ENCODE measurements around the gene GPHN. TPM values are rescaled to one million over a fixed set of nuclear protein-coding genes. Genes with fewer than 3 reads are reported as not detected.

The GPHN gene
- total RNA-seq, 1 donor from 2014 or later, result 33.4 TPM

DNA sequence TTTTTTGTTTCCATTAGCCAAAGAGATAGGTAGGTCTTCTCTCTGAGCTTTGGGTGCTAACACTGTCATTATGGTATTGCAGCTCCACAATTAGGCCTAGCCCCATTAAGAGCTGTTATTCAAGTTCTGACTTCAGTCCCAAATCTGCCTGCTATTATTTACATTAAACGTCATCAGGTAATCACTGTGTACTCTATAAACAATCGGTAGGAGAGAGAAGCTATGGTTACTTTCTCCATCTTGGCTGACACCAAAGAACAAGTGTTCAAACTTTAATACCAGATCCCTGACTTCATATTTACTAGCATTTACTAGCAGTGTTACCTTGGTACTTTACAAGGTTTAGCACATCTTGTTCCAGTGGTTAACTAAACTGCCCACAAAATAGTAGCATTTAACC is 376.2 kb downstream of the GPHN start:
- peaks cover 16% of the 10 kb centered on the region for H3K9me3 ChIP-seq (replicated peaks)
- no peak overlapping the region for H3K4me3 ChIP-seq
- H3K27me3 ChIP-seq (ENCODE audit: low read depth), result no peaks in the 10 kb centered on the region
- peaks cover 10% of the 10 kb centered on the region for H3K36me3 ChIP-seq
- TF ChIP-seq, protein P1, sequence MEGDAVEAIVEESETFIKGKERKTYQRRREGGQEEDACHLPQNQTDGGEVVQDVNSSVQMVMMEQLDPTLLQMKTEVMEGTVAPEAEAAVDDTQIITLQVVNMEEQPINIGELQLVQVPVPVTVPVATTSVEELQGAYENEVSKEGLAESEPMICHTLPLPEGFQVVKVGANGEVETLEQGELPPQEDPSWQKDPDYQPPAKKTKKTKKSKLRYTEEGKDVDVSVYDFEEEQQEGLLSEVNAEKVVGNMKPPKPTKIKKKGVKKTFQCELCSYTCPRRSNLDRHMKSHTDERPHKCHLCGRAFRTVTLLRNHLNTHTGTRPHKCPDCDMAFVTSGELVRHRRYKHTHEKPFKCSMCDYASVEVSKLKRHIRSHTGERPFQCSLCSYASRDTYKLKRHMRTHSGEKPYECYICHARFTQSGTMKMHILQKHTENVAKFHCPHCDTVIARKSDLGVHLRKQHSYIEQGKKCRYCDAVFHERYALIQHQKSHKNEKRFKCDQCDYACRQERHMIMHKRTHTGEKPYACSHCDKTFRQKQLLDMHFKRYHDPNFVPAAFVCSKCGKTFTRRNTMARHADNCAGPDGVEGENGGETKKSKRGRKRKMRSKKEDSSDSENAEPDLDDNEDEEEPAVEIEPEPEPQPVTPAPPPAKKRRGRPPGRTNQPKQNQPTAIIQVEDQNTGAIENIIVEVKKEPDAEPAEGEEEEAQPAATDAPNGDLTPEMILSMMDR (IDR thresholded peaks at IDR 0.05; ENCODE audit: borderline replicate concordance), result no peak
- intact Hi-C loops (cut with micrococcal nuclease), result no loop called here
- DNase-seq, result no peak
- H3K27ac ChIP-seq (replicated peaks), result no peak overlapping the region
- H3K4me1 ChIP-seq, result peaks cover 7% of the 10 kb centered on the region

DNA sequence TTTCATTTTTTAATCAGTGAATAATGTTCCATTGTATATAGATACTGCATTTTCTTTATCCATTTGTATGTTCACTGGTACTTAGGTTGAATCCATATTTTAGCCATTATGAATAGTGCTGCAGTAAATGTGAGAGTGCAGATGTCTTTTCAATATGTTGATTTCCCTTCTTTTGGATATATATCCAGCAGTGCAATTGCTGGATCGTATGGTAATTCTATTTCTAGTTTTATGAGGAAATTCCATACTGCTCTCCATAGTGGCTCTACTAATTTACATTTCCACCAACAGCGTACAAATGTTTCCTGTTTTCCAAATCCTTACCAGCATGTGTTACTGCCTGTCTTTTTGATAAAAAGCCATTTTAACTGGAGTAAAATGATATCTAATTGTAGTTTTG is 392.8 kb downstream of the GPHN start:
- peaks cover 11% of the 10 kb centered on the region for H3K36me3 ChIP-seq
- DNase-seq, result no peak
- TF ChIP-seq, protein P1 (IDR thresholded peaks at IDR 0.05; ENCODE audit: borderline replicate concordance), result no peak
- H3K9me3 ChIP-seq (replicated peaks), result peaks cover 31% of the 10 kb centered on the region
- no peak overlapping the region for H3K4me3 ChIP-seq
- intact Hi-C loops (cut with micrococcal nuclease), result no loop called here
- no peak overlapping the region for H3K27ac ChIP-seq (replicated peaks)
- no peaks in the 10 kb centered on the region for H3K27me3 ChIP-seq (ENCODE audit: low read depth)
- H3K4me1 ChIP-seq, result no peaks in the 10 kb centered on the region

DNA sequence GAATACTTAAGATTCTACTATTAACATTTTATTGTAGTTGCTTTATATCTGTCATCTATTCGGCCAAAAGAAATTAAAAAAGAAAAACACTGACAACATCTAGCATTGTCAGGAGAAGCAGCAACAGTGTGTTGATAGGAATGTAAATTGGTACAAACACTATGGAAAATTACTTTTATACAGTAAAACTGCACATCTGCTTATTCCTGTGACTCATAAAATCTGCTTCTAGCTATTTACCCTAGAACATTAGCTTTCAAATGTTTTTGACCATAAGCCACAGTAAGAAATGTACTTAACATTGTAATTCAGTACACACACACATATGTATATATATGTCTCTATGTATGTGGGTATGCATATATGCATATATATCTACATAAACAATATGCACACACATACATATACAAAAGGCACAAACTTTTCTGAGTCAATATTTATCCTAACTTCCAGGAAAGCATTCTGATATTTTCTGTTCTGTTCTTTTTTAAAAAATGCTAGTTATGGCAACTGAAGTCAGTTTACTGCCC is 402.4 kb downstream of the GPHN start:
- no peak for DNase-seq
- Histone ChIP-seq H3K9me3 (replicated peaks) (no peaks in the 10 kb centered on the region), H3K36me3 (no peaks in the 10 kb centered on the region), H3K4me3 (no peak overlapping the region), H3K4me1 (peaks cover 8% of the 10 kb centered on the region), H3K27ac (replicated peaks) (no peak overlapping the region), H3K27me3 (ENCODE audit: low read depth) (no peaks in the 10 kb centered on the region)
- TF ChIP-seq, protein P1 (IDR thresholded peaks at IDR 0.05; ENCODE audit: borderline replicate concordance), result no peak
- intact Hi-C loops (cut with micrococcal nuclease), result no loop called here

DNA sequence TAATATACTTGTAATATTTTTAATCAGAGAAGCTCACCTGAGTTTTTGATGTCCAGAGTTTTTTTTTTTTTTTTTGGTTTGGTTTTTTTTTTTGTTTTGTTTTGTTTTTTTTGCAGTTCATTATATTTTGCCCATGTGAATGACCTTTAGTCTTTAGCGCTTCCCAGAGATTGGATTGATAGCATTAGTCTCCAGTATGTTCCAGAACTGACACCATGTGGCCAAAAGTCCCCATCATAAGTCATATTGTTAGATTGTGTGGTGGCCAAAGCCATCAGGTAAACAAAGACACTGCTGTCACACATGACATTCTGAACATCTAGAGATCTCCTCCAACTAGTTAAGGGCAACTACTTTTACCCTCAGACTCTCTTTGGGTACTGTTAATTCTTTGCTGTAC is 408.5 kb downstream of the GPHN start:
- Histone ChIP-seq H3K27ac (replicated peaks) (no peak overlapping the region), H3K27me3 (ENCODE audit: low read depth) (no peaks in the 10 kb centered on the region), H3K9me3 (replicated peaks) (peaks cover 14% of the 10 kb centered on the region), H3K36me3 (peaks cover 38% of the 10 kb centered on the region), H3K4me1 (peaks cover 8% of the 10 kb centered on the region), H3K4me3 (no peak overlapping the region)
- intact Hi-C loops (cut with micrococcal nuclease), result no loop called here
- TF ChIP-seq, protein P1 (IDR thresholded peaks at IDR 0.05; ENCODE audit: borderline replicate concordance), result no peak
- DNase-seq, result no peak

DNA sequence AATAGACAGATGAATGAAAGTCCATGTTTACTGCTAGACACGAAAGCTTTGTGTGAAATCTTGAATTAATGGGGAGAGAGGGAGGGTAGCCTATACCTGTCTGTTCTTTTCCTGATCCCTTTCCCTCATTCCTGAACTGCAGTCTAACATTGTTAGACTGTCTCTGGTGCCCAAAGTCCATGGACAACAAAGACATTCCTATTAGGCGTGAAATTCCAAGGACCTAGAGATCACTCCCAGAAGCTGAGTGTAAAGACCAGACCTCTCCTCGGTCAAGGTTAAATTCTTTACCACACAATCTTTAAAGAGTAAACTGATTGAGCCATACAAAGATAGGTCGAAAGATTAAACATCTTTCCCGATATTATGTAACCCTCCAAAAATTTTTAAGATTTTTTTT is 410.6 kb downstream of the GPHN start:
- peaks cover 56% of the 10 kb centered on the region for H3K36me3 ChIP-seq
- intact Hi-C loops (cut with micrococcal nuclease), result no loop called here

More for the DNA sequence above, 410.6 kb downstream of the GPHN start:
- H3K4me3 ChIP-seq, result no peak overlapping the region
- H3K9me3 ChIP-seq (replicated peaks), result peaks cover 16% of the 10 kb centered on the region
- TF ChIP-seq, protein P1 (IDR thresholded peaks at IDR 0.05; ENCODE audit: borderline replicate concordance), result no peak
- H3K27me3 ChIP-seq (ENCODE audit: low read depth), result no peaks in the 10 kb centered on the region
- no peaks in the 10 kb centered on the region for H3K4me1 ChIP-seq
- DNase-seq, result no peak
- H3K27ac ChIP-seq (replicated peaks), result no peak overlapping the region

All from left ventricle myocardium inferior (tissue), 1 donor.